Adrenal gland (tissue), 5 donors: ENCODE measurements around the gene B4GALNT1.
"Not testable (repeated sequence)": the region's sequence is repeated elsewhere in the genome, so short reads cannot be mapped to it uniquely, and the experiment has no call there.

Source experiments
- CTCF ChIP-seq, 6 experiments: fragments of 450-650 bp in 4 of 6; fragments of 200-600 bp in 2 of 6; sonication (generic) in 1 of 6; IDR thresholded peaks; 1 replicate in 5 of 6; 2 replicates in 1 of 6; pipeline versions ENCODE4 v1.5.1 to v1.8.0; 2016 to 2021; ENCODE audit warnings: antibody characterized with exemption in 6 of 6, mild to moderate bottlenecking in 2 of 6, moderate library complexity in 1 of 6
- POLR2A ChIP-seq, 2 donors: fragments of 450-650 bp; IDR thresholded peaks; one replicate each; pipeline ENCODE4 v1.6.1; 2017; ENCODE audit warnings: antibody characterized with exemption in 2 of 2, mild to moderate bottlenecking in 2 of 2, moderate library complexity in 1 of 2
- donor health status: DM: no; HTN: no; CAD: no.

- not testable (repeated sequence) for TF ChIP-seq CTCF, POLR2A (IDR thresholded peaks at IDR 0.05)
Measured at GRCh38 chr12:57636731-57637130, 3.7 kb upstream of the B4GALNT1 start.
